Stomach (tissue), 9 donors: ENCODE results near the gene HDGFL3. TPM values are rescaled to one million over a fixed set of nuclear protein-coding genes. Genes with fewer than 3 reads are reported as not detected.

Source experiments
- DNase-seq, 2 donors: peaks; one replicate each; pipeline versions ENCODE4 v3.0.0 to v3.0.0-alpha.2; 2013 to 2019
- H3K27ac ChIP-seq, 5 donors: fragments of 200-600 bp in 4 of 5; sonication (generic) in 4 of 5; one replicate each; pipeline ENCODE4 v1.5.1; 2013 to 2019; ENCODE audit warnings: mild to moderate bottlenecking in 1 of 5, moderate library complexity in 1 of 5
- H3K27me3 ChIP-seq, 3 donors: fragments of 200-600 bp; sonication (generic); one replicate each; pipeline ENCODE4 v1.5.1; 2017 to 2019; ENCODE audit warnings: mixed run types in 1 of 3
- H3K36me3 ChIP-seq, 4 donors: fragments of 200-600 bp; sonication (generic); 1 replicate in 3 of 4; 2 replicates in 1 of 4; pipeline ENCODE4 v1.5.1; 2016 to 2019
- H3K4me1 ChIP-seq, 4 donors: fragments of 200-600 bp; sonication (generic); one replicate each; pipeline ENCODE4 v1.5.1; 2016 to 2019
- H3K4me3 ChIP-seq, 4 donors: fragments of 200-600 bp; sonication (generic) in 3 of 4; one replicate each; pipeline ENCODE4 v1.5.1; 2016 to 2019; ENCODE audit warnings: mild to moderate bottlenecking in 1 of 4
- H3K9me3 ChIP-seq, 4 donors: fragments of 200-600 bp; sonication (generic); one replicate each; pipeline ENCODE4 v1.5.1; 2016 to 2019
- EP300 ChIP-seq: sonication (generic); formaldehyde crosslinking; IDR thresholded peaks from one replicate; pipeline ENCODE4 v1.6.1; 2017; ENCODE audit warnings: antibody characterized with exemption
- POLR2A ChIP-seq, 4 donors: fragments of 450-650 bp; IDR thresholded peaks; one replicate each; pipeline ENCODE4 v1.6.1; 2016; ENCODE audit warnings: antibody characterized with exemption in 4 of 4, control low read depth in 2 of 4, mild to moderate bottlenecking in 1 of 4, moderate library complexity in 1 of 4
- POLR2AphosphoS5 ChIP-seq, 3 donors: sonication (generic); formaldehyde crosslinking; IDR thresholded peaks; one replicate each; pipeline ENCODE4 v1.6.1; 2016; ENCODE audit warnings: antibody characterized with exemption in 3 of 3
- WGBS, 5 donors: extraction: QIAGEN DNeasy Blood & Tissue Kit in 3 of 5; methylation state at CpG; one replicate each; pipeline versions ENCODE4 v1.1.5 to v1.1.7; 2013 to 2018; 5-methylcytosine and 5-hydroxymethylcytosine counted together
- intact Hi-C: fragments of 100-400 bp; cut with DNase I; formaldehyde crosslinking; loops from one replicate; pipeline ENCODE4 v1.15.1; 2023; ENCODE audit warnings: low total_unique reads
- polyA plus RNA-seq, 3 donors: library from polyadenylated mRNA; stranded (reverse); fragments of 200-250 nt; gene quantifications; one replicate each; pipeline ENCODE4 v1.2.3, GENCODE V29; 2013
- total RNA-seq, 5 donors: library from RNA; depleted of rRNA; stranded (reverse); fragments of >200 nt; gene quantifications; one replicate each; pipeline versions ENCODE4 v1.1.0 to v1.2.3, GENCODE V29; 2014 to 2016
- TF ChIP-seq, protein P1 (sequence below), 7 experiments: fragments of 450-650 bp in 4 of 7; fragments of 200-600 bp in 3 of 7; sonication (generic) in 3 of 7; IDR thresholded peaks; one replicate each; pipeline ENCODE4 v1.5.1; 2016 to 2019; ENCODE audit warnings: antibody characterized with exemption in 7 of 7, control low read depth in 2 of 7, mild to moderate bottlenecking in 1 of 7
- donor health status: healthy with polysubstance abuse.
- donor health status: Bipolar disorder and iron deficiency.
- donor health status: healthy.

Gene HDGFL3
- total and polyA plus RNA-seq, 8 donors = 4.0 to 110 (median 14.8) TPM

DNA sequence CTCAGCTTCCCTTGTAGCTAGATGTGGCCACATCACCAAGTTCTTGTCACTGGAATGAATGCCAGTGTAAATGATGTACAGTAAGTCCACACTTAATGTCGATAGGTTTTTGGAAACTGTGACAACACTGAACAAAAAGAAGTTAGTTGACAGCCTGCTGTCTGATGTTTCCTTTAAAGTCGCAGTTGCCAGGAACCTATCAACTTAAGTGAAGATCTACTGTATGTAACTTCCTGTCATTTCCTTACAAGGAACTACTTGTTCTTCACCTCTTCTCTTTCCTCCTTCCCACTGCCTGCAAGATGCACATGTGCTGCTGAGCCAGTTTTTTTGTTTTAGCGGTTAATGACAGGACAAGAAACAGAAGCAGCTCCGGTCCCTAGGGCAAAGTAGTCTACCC lies 44.6 kb downstream of the HDGFL3 start:
- H3K27me3 ChIP-seq = no peaks in the 10 kb centered on the region
- intact Hi-C loops = no loop called here
- H3K4me3 ChIP-seq = no peak overlapping the region
- peak in 1 of 2 donors; percentile 7 for DNase-seq
- H3K27ac ChIP-seq = no peak overlapping the region
- peaks cover 0 to 22% (median 4%) of the 10 kb centered on the region in 4 donors for H3K36me3 ChIP-seq
- H3K4me1 ChIP-seq = no peaks in the 10 kb centered on the region
- WGBS, 5 donors = 71 to 88% (median 87%) methylated on average over 4 of the region's 4 CpGs
- TF ChIP-seq, protein P1, sequence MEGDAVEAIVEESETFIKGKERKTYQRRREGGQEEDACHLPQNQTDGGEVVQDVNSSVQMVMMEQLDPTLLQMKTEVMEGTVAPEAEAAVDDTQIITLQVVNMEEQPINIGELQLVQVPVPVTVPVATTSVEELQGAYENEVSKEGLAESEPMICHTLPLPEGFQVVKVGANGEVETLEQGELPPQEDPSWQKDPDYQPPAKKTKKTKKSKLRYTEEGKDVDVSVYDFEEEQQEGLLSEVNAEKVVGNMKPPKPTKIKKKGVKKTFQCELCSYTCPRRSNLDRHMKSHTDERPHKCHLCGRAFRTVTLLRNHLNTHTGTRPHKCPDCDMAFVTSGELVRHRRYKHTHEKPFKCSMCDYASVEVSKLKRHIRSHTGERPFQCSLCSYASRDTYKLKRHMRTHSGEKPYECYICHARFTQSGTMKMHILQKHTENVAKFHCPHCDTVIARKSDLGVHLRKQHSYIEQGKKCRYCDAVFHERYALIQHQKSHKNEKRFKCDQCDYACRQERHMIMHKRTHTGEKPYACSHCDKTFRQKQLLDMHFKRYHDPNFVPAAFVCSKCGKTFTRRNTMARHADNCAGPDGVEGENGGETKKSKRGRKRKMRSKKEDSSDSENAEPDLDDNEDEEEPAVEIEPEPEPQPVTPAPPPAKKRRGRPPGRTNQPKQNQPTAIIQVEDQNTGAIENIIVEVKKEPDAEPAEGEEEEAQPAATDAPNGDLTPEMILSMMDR (IDR thresholded peaks at IDR 0.05) = no peak
- TF ChIP-seq POLR2A (IDR thresholded peaks at IDR 0.05) = no peak
- no peak for TF ChIP-seq EP300
- TF ChIP-seq POLR2AphosphoS5 (IDR thresholded peaks at IDR 0.05) = no peak
- peaks cover 0 to 22% (median 11%) of the 10 kb centered on the region in 4 donors for H3K9me3 ChIP-seq

DNA sequence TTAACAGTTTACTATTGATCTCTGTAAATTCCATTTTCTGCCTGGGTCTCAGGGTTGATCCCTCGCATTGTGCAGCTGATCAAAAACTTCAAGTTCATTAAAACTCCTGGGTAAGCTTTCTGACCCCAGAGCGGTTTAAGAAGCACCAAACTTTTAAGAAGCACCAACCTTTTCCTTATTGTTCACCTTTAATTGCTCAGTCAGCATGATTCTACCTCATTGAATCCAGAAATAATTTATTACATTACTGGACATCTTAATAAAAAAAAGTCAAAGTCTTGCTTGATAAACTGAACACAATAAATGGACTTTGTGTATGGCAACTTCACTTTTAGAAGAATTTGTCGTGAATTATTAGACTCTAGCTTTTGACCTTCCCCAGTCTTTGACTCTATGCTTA lies 46.9 kb downstream of the HDGFL3 start:
- TF ChIP-seq, protein P1 (IDR thresholded peaks at IDR 0.05) = no peak
- TF ChIP-seq EP300 = no peak
- no peak for TF ChIP-seq POLR2A (IDR thresholded peaks at IDR 0.05)
- WGBS, 5 donors = 91 to 99% (median 96%) methylated on average over 3 of the region's 3 CpGs
- H3K27ac ChIP-seq = no peak overlapping the region
- no peaks in the 10 kb centered on the region for H3K27me3 ChIP-seq
- H3K9me3 ChIP-seq = peaks cover 0 to 4% (median under 1%) of the 10 kb centered on the region in 4 donors
- DNase-seq = no peak
- intact Hi-C loops = no loop called here
- H3K4me3 ChIP-seq = no peak overlapping the region
- H3K36me3 ChIP-seq = peaks cover 0 to 44% (median 23%) of the 10 kb centered on the region in 4 donors
- no peaks in the 10 kb centered on the region for H3K4me1 ChIP-seq

DNA sequence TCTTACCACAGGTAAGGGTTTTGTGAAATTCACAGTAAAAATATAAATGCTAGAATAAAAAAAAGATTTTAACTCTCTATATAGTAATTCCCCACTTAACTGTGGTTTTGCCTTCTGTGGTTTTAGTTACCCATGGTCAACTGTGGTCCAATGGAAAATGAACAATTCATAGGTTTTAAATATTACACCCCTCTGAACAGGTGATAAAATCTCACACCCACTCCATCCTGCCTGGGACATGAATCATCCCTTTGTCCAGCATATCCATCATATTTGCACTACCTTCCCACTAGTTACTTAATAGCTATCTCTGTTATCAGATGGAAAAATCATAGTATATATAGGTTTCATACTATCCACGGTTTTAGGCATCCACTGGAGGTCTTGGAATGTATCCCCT lies 49.2 kb downstream of the HDGFL3 start:
- intact Hi-C loops = no loop called here
- WGBS, 5 donors = 58 to 87% (median 72%) methylated on average over 1 of the region's 1 CpG
- Histone ChIP-seq H3K4me1 (no peaks in the 10 kb centered on the region), H3K27ac (no peak overlapping the region), H3K27me3 (no peaks in the 10 kb centered on the region), H3K4me3 (no peak overlapping the region), H3K36me3 (peaks cover 0 to 42% (median 25%) of the 10 kb centered on the region in 4 donors), H3K9me3 (no peaks in the 10 kb centered on the region)
- TF ChIP-seq EP300 = no peak
- no peak for DNase-seq

DNA sequence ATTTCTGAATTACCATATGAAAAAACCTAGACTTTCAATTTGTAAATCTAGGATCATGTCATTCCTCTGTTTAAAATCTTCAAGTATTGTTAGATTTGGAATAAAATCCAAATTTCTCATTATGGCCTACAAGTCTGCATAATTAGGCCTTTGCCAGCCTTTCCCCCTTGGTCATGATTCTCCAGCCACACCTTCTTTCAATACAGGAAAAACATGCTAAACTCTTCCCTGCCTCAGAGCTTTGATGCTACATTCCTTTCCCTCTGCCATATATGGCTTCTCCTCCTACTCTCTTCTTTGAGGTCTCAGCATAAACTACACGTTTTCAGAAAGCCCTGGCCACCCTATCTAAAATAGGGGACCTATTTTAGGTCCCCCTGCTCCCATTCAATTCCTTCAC lies 51.7 kb downstream of the HDGFL3 start:
- intact Hi-C loops = no loop called here
- Histone ChIP-seq H3K4me1 (no peaks in the 10 kb centered on the region), H3K27ac (no peak overlapping the region), H3K9me3 (no peaks in the 10 kb centered on the region), H3K27me3 (no peaks in the 10 kb centered on the region), H3K36me3 (peaks cover 0 to 39% (median 28%) of the 10 kb centered on the region in 4 donors), H3K4me3 (no peak overlapping the region)
- no peak for TF ChIP-seq EP300
- no peak for TF ChIP-seq POLR2AphosphoS5 (IDR thresholded peaks at IDR 0.05)
- TF ChIP-seq POLR2A (IDR thresholded peaks at IDR 0.05) = no peak
- TF ChIP-seq, protein P1 (IDR thresholded peaks at IDR 0.05) = no peak
- no peak for DNase-seq
- 51 to 70% (median 57%) methylated on average over 1 of the region's 1 CpG for WGBS, 5 donors

DNA sequence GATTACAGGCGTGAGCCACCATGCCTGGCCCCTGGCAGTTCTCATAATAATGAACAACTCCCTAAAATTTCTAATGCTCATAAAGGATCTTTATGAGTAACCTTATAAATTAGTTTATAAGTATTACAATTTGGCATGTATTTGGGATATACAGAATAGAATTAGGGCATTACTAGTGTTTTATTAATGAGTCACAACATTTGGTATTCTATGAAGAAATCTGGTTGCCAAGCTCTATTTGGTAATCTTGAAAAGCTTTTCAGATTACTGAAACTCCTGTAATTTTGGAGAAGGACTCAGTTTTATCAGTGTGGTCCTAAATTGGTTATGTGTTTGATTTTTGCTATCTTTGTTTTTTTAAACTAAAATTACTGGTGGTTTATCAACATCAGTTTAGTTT lies 54.3 kb downstream of the HDGFL3 start:
- H3K27ac ChIP-seq = no peak overlapping the region
- intact Hi-C loops = no loop called here
- DNase-seq = no peak
- no peaks in the 10 kb centered on the region for H3K9me3 ChIP-seq
- 81 to 100% (median 95%) methylated on average over 1 of the region's 1 CpG for WGBS, 5 donors
- TF ChIP-seq, protein P1 (IDR thresholded peaks at IDR 0.05) = no peak
- no peaks in the 10 kb centered on the region for H3K4me1 ChIP-seq
- H3K4me3 ChIP-seq = no peak overlapping the region
- H3K36me3 ChIP-seq = peaks cover 0 to 51% (median 51%) of the 10 kb centered on the region in 4 donors
- H3K27me3 ChIP-seq = no peaks in the 10 kb centered on the region
